ENCODE measurements around the gene IL37. TPM values are rescaled to one million over a fixed set of nuclear protein-coding genes. Genes with fewer than 3 reads are reported as not detected.

The IL37 gene
- total RNA-seq, 1 donor from 2014 or later: not detected

DNA sequence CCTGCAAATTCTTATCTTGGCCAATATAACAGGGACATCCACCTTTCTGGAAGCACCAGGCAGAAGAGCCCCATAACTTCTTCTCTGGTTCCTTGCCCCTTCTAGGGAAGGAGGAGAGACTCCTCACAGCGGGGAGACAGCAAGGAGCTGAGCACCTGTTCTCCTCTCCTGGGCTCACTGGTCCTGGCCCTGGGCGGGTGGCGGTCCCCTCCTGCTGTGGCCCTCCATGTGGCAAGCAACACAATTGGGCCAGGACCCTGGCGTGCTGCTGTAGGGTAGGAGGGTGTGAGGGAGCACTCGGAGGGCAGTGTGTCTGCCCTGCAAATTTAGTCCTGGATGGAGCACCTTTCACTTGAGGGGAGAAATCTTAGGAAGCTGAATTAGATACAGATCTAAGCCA lies 6.9 kb downstream of the IL37 start:
- Mint-ChIP-seq H3K4me1 (ENCODE audit: unreplicated experiment) (no peaks in the 10 kb centered on the region), H3K36me3 (ENCODE audit: unreplicated experiment) (no peaks in the 10 kb centered on the region), H3K27me3 (ENCODE audit: unreplicated experiment) (peaks cover 18% of the 10 kb centered on the region), H3K9me3 (ENCODE audit: unreplicated experiment) (peaks cover 5% of the 10 kb centered on the region), H3K27ac (ENCODE audit: unreplicated experiment) (no peak overlapping the region), H3K4me3 (ENCODE audit: unreplicated experiment) (no peak overlapping the region)
- TF ChIP-seq, protein P1, sequence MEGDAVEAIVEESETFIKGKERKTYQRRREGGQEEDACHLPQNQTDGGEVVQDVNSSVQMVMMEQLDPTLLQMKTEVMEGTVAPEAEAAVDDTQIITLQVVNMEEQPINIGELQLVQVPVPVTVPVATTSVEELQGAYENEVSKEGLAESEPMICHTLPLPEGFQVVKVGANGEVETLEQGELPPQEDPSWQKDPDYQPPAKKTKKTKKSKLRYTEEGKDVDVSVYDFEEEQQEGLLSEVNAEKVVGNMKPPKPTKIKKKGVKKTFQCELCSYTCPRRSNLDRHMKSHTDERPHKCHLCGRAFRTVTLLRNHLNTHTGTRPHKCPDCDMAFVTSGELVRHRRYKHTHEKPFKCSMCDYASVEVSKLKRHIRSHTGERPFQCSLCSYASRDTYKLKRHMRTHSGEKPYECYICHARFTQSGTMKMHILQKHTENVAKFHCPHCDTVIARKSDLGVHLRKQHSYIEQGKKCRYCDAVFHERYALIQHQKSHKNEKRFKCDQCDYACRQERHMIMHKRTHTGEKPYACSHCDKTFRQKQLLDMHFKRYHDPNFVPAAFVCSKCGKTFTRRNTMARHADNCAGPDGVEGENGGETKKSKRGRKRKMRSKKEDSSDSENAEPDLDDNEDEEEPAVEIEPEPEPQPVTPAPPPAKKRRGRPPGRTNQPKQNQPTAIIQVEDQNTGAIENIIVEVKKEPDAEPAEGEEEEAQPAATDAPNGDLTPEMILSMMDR (IDR thresholded peaks at IDR 0.05): no peak
- no peak for DNase-seq (ENCODE audit: extremely low spot score, unreplicated experiment)

DNA sequence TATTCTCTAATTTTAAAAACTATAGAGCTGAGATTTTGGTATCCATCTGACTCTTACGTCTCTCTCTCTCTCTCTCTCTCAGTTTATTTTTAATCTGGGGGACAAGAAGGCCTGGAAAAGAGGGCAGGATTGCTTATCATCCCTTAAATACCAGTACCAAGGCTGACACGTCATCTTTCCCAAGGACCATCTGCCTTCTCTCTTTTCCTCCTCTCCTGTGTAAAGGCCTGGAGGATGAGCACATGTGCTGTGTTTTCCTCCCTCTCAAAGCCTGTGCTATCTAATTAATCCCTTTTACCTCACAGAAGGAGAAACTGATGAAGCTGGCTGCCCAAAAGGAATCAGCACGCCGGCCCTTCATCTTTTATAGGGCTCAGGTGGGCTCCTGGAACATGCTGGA lies 7.3 kb downstream of the IL37 start:
- H3K4me3 Mint-ChIP-seq (ENCODE audit: unreplicated experiment): no peak overlapping the region
- no peaks in the 10 kb centered on the region for H3K36me3 Mint-ChIP-seq (ENCODE audit: unreplicated experiment)
- no peak for DNase-seq (ENCODE audit: extremely low spot score, unreplicated experiment)
- no peak overlapping the region for H3K27ac Mint-ChIP-seq (ENCODE audit: unreplicated experiment)
- no peaks in the 10 kb centered on the region for H3K4me1 Mint-ChIP-seq (ENCODE audit: unreplicated experiment)
- TF ChIP-seq, protein P1 (IDR thresholded peaks at IDR 0.05): no peak
- H3K9me3 Mint-ChIP-seq (ENCODE audit: unreplicated experiment): peaks cover 5% of the 10 kb centered on the region
- H3K27me3 Mint-ChIP-seq (ENCODE audit: unreplicated experiment): peaks cover 19% of the 10 kb centered on the region

DNA sequence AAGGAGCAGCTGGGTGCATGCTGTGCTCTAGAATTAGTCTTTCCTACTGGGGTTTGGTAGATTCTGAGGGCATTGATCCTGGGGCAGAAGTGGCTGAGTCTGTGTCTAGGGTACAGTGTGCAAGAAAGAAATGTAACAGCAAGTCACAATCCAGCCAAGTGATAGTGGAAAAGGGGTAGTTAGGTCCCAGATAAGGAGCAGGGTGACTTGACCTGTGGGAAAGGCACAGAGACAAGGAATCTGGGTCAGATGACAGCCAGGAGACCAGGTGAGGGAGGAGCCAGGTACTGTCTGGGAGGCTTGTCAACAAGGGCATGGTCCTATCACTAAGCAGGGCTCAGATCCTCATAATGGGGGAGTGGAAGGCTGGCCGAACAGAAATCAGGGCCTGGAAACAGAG lies 8.1 kb downstream of the IL37 start:
- TF ChIP-seq, protein P1 (IDR thresholded peaks at IDR 0.05): no peak
- H3K4me3 Mint-ChIP-seq (ENCODE audit: unreplicated experiment): no peak overlapping the region
- peaks cover 5% of the 10 kb centered on the region for H3K9me3 Mint-ChIP-seq (ENCODE audit: unreplicated experiment)
- H3K27me3 Mint-ChIP-seq (ENCODE audit: unreplicated experiment): peaks cover 28% of the 10 kb centered on the region
- no peaks in the 10 kb centered on the region for H3K4me1 Mint-ChIP-seq (ENCODE audit: unreplicated experiment)
- no peaks in the 10 kb centered on the region for H3K36me3 Mint-ChIP-seq (ENCODE audit: unreplicated experiment)
- no peak overlapping the region for H3K27ac Mint-ChIP-seq (ENCODE audit: unreplicated experiment)
- DNase-seq (ENCODE audit: extremely low spot score, unreplicated experiment): no peak

DNA sequence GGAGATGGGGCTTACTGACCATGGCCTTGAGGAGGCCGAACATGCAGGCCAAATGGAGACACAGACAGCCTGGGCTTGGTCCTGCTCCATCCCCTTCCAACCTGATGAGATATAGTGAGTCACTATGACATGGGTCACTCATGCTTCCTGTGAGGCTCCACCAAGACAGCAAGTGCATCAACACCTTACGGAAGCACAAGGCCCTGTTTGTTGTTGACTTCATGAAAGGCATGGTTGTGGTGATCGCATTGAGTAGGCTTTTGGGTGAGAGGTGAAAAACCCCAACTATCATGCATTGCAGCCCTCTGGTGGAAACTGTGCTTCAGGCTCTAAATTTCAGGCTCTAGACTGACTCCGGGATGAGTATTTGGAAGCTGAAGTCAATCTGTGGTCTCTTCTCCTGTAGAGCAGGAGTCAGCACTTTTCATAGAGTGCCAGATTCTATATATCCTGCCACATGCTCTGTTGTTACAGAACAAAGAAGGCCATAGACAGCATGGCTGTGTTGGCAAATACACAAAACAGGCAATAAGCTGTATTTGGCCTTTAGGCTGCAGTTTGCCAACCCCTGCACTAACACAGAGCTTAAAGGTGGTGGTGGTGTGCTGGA lies 10.1 kb downstream of the IL37 start:
- TF ChIP-seq, protein P1 (IDR thresholded peaks at IDR 0.05): no peak
- H3K9me3 Mint-ChIP-seq (ENCODE audit: unreplicated experiment): peaks cover 5% of the 10 kb centered on the region
- no peak overlapping the region for H3K27ac Mint-ChIP-seq (ENCODE audit: unreplicated experiment)
- peaks cover 38% of the 10 kb centered on the region for H3K27me3 Mint-ChIP-seq (ENCODE audit: unreplicated experiment)
- no peaks in the 10 kb centered on the region for H3K4me1 Mint-ChIP-seq (ENCODE audit: unreplicated experiment)
- no peak overlapping the region for H3K4me3 Mint-ChIP-seq (ENCODE audit: unreplicated experiment)
- no peaks in the 10 kb centered on the region for H3K36me3 Mint-ChIP-seq (ENCODE audit: unreplicated experiment)
- DNase-seq (ENCODE audit: extremely low spot score, unreplicated experiment): peak; percentile 54

DNA sequence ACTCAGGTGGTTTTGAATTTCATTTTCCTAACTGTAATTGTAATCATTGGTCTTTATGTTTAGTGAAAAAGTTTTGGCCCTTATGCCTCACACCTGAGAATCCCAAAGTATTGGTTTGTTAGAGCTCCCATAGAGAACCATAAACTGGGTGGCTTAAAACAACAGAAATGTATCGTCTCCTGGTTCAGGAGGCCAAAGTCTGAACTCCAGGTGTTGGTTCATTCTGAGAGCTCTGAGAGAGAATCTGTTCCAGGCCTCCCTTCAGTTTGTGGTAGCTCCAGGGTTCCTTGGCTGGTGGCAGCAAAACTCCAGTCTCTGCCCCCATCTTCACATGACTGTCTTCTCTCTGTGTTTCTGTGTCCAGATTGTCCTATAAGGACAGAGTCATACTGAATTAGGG lies 11.0 kb downstream of the IL37 start:
- H3K4me3 Mint-ChIP-seq (ENCODE audit: unreplicated experiment): no peak overlapping the region
- H3K4me1 Mint-ChIP-seq (ENCODE audit: unreplicated experiment): no peaks in the 10 kb centered on the region
- H3K9me3 Mint-ChIP-seq (ENCODE audit: unreplicated experiment): peaks cover 5% of the 10 kb centered on the region
- H3K36me3 Mint-ChIP-seq (ENCODE audit: unreplicated experiment): no peaks in the 10 kb centered on the region
- peaks cover 40% of the 10 kb centered on the region for H3K27me3 Mint-ChIP-seq (ENCODE audit: unreplicated experiment)
- DNase-seq (ENCODE audit: extremely low spot score, unreplicated experiment): no peak
- H3K27ac Mint-ChIP-seq (ENCODE audit: unreplicated experiment): no peak overlapping the region
- TF ChIP-seq, protein P1 (IDR thresholded peaks at IDR 0.05): no peak
